OCI-LY3 (cell line): ENCODE measurements around the gene APOD.
"Not testable (repeated sequence)": the region's sequence is repeated elsewhere in the genome, so short reads cannot be mapped to it uniquely, and the experiment has no call there.

Source experiments
- CTCF ChIP-seq: fragments of 200-600, 300-600 bp; sonication (generic); IDR thresholded peaks from 2 replicates; pipeline ENCODE4 v1.5.1; 2014; ENCODE audit warnings: antibody characterized with exemption, low read length, low read depth
- EZH2phosphoT487 ChIP-seq: fragments of 200-600 bp; shearing (Covaris generic); IDR thresholded peaks from 2 replicates; pipeline ENCODE4 v1.6.1; 2018; ENCODE audit warnings: antibody characterized with exemption, mixed run types, low read depth

GRCh38 chr3:195621095-195621494, 37.4 kb upstream of the APOD start:
- not testable (repeated sequence) for TF ChIP-seq CTCF, EZH2phosphoT487
